Psoas muscle (tissue), 8 donors: ENCODE measurements around the gene PRRT4. TPM values are rescaled to one million over a fixed set of nuclear protein-coding genes. Genes with fewer than 3 reads are reported as not detected.

Experiments
- ATAC-seq, 4 donors: fragments of 200-7000 bp; cut with Tn5 transposase; one replicate each; pipeline ENCODE4 v1.9.1; 2020; ENCODE audit warnings: moderate library complexity in 3 of 4, mild to moderate bottlenecking in 2 of 4
- DNase-seq, 2 donors: peaks; one replicate each; pipeline ENCODE4 v3.0.0-alpha.2; 2020
- H3K27ac ChIP-seq: fragments of 200-600 bp; one replicate; pipeline ENCODE4 v1.8.0; 2022
- H3K27me3 ChIP-seq, 3 donors: fragments of 200-600 bp in 1 of 3; one replicate each; pipeline versions ENCODE4 v1.6.1 to v1.8.0; 2013 to 2022; ENCODE audit warnings: low read length in 2 of 3, mild to moderate bottlenecking in 2 of 3, moderate library complexity in 1 of 3; ENCODE audit not compliant: insufficient read depth in 3 of 3
- H3K36me3 ChIP-seq, 2 donors: fragments of 200-600 bp in 1 of 2; one replicate each; pipeline versions ENCODE4 v1.6.1 to v1.8.0; 2013 to 2022; ENCODE audit warnings: low read depth in 1 of 2, mild to moderate bottlenecking in 1 of 2, moderate library complexity in 1 of 2; ENCODE audit not compliant: insufficient read depth in 1 of 2
- H3K4me1 ChIP-seq: fragments of 200-600 bp; one replicate; pipeline ENCODE4 v1.8.0; 2022
- H3K4me3 ChIP-seq: fragments of 200-600 bp; one replicate; pipeline ENCODE4 v1.8.0; 2022; ENCODE audit warnings: mild to moderate bottlenecking
- H3K9me3 ChIP-seq: fragments of 200-600 bp; one replicate; pipeline ENCODE4 v1.8.0; 2022
- WGBS, 3 donors: extraction: QIAGEN DNeasy Blood & Tissue Kit; methylation state at CpG; one replicate each; pipeline versions ENCODE4 v1.1.6 to v1.1.7; 2013; 5-methylcytosine and 5-hydroxymethylcytosine counted together
- intact Hi-C, 2 donors: fragments of 100-400 bp; cut with DNase I; formaldehyde crosslinking; loops; one replicate each; pipeline versions ENCODE4 v1.11.0 to v1.14.2; 2022
- polyA plus RNA-seq, 3 donors: library from polyadenylated mRNA; stranded (reverse); fragments of 200-250 nt; gene quantifications; one replicate each; pipeline ENCODE4 v1.2.3, GENCODE V29; 2013
- total RNA-seq, 4 donors: library from RNA; stranded (reverse); fragmentation: NEBNext Ultra II Directional in 2 of 4; extraction: Animal tissue kit (Norgen Biotek cat#: 25700) in 2 of 4; gene quantifications; one replicate each; pipeline versions ENCODE4 v1.2.1 to v1.2.4, GENCODE V29; 2021 to 2023
- TF ChIP-seq, protein P1 (sequence below): fragments of 200-600 bp; IDR thresholded peaks from one replicate; pipeline ENCODE4 v1.8.0; 2022; ENCODE audit warnings: antibody characterized with exemption
- donor health status: healthy with polysubstance abuse.
- donor health status: DM: no; HTN: no; CAD: no; lungs with moderate emphysema.
- donor health status: Bipolar disorder and iron deficiency.
- donor health status: healthy.
- donor health status: DM: yes; HTN: yes; CAD: no.
- donor health status: DM: no; HTN: no; CAD: no.
- donor health status: DM: no; HTN: no; CAD: no.
- donor health status: DM: yes; HTN: yes; CAD: no.

The PRRT4 gene
- total and polyA plus RNA-seq, 7 donors: 0.87 to 27.7 (median 3.5) TPM

GRCh38 chr7:128398016-128398840, 36.7 kb upstream of the PRRT4 start:
- Histone ChIP-seq H3K9me3 (no peaks in the 10 kb centered on the region), H3K4me1 (no peaks in the 10 kb centered on the region), H3K4me3 (no peak overlapping the region), H3K27ac (no peak overlapping the region), H3K36me3 (peaks cover 0 to 55% of the 10 kb centered on the region in 2 donors), H3K27me3 (no peaks in the 10 kb centered on the region)
- 60 to 73% (median 66%) methylated on average over 16 of the region's 16 CpGs for WGBS, 3 donors
- intact Hi-C loops: loop anchor here in 1 of 2 donors (1.0 kb wide), 1 partner anchor 28 kb away; no protein-coding TSS in a partner anchor
- DNase-seq: peak; percentile 49 to 75
- ATAC-seq: peak; percentile 72 to 87 (median 80)
- TF ChIP-seq, protein P1, sequence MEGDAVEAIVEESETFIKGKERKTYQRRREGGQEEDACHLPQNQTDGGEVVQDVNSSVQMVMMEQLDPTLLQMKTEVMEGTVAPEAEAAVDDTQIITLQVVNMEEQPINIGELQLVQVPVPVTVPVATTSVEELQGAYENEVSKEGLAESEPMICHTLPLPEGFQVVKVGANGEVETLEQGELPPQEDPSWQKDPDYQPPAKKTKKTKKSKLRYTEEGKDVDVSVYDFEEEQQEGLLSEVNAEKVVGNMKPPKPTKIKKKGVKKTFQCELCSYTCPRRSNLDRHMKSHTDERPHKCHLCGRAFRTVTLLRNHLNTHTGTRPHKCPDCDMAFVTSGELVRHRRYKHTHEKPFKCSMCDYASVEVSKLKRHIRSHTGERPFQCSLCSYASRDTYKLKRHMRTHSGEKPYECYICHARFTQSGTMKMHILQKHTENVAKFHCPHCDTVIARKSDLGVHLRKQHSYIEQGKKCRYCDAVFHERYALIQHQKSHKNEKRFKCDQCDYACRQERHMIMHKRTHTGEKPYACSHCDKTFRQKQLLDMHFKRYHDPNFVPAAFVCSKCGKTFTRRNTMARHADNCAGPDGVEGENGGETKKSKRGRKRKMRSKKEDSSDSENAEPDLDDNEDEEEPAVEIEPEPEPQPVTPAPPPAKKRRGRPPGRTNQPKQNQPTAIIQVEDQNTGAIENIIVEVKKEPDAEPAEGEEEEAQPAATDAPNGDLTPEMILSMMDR: peak; percentile 90

- H3K4me3 ChIP-seq: no peak overlapping the region
- TF ChIP-seq, protein P1: no peak
- intact Hi-C loops: no loop called here
- peaks cover 0 to 48% of the 10 kb centered on the region in 2 donors for H3K36me3 ChIP-seq
- H3K9me3 ChIP-seq: no peaks in the 10 kb centered on the region
- H3K27me3 ChIP-seq: no peaks in the 10 kb centered on the region
- DNase-seq (no peak), ATAC-seq (no peak)
- H3K27ac ChIP-seq: no peak overlapping the region
- H3K4me1 ChIP-seq: no peaks in the 10 kb centered on the region
- WGBS, 3 donors: 94 to 98% (median 98%) methylated on average over 10 to 11 of the region's 11 CpGs
These were observed 34.9 kb upstream of the PRRT4 start for GRCh38 chr7:128396357-128396756.

- ATAC-seq (no peak), DNase-seq (no peak)
- 91 to 93% (median 92%) methylated on average over 3 of the region's 3 CpGs for WGBS, 3 donors
- Histone ChIP-seq H3K4me1 (no peaks in the 10 kb centered on the region), H3K4me3 (no peak overlapping the region), H3K27ac (no peak overlapping the region), H3K27me3 (no peaks in the 10 kb centered on the region), H3K9me3 (no peaks in the 10 kb centered on the region), H3K36me3 (peaks cover 0 to 47% of the 10 kb centered on the region in 2 donors)
- intact Hi-C loops: no loop called here
- TF ChIP-seq, protein P1: no peak
These were observed 34.3 kb upstream of the PRRT4 start for GRCh38 chr7:128395748-128396147.

- DNase-seq (no peak), ATAC-seq (no peak)
- H3K9me3 ChIP-seq: no peaks in the 10 kb centered on the region
- H3K36me3 ChIP-seq: peaks cover 0 to 43% of the 10 kb centered on the region in 2 donors
- no peaks in the 10 kb centered on the region for H3K27me3 ChIP-seq
- H3K4me1 ChIP-seq: no peaks in the 10 kb centered on the region
- 94 to 96% (median 95%) methylated on average over 16 of the region's 16 CpGs for WGBS, 3 donors
- H3K4me3 ChIP-seq: no peak overlapping the region
- no peak overlapping the region for H3K27ac ChIP-seq
- intact Hi-C loops: no loop called here
- TF ChIP-seq, protein P1: no peak
These were observed 33.5 kb upstream of the PRRT4 start for GRCh38 chr7:128394904-128395496.
